ENCODE measurements around the gene PLOD2.
A peak's percentile ranks its signal among the peaks of the same experiment; 100 is the strongest.

The PLOD2 gene

GRCh38 chr3:146033950-146034349 lies 127.0 kb downstream of the PLOD2 start:
- DNase-seq, result no peak

GRCh38 chr3:146026547-146026946 lies 134.4 kb downstream of the PLOD2 start:
- peak; percentile 4 for DNase-seq

DNA sequence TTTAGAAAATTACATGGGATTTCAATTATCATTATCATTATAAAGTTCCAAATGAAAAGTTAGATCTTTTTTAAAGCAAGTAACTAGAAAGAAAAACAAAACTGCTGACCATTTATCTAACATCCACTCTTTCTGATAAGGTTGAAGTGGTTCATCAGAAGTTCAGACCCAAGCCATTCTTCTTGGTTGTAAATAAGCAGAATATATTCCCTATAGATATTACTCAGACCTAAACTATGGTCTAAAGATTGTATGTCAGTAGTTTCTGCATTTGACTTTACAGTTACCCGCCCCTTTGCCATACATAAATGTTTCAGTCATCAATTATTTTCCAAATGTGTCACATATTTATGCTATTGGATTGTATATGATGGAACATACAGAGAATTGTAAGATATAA lies 136.7 kb downstream of the PLOD2 start:
- no peak for DNase-seq

- no peak for DNase-seq
Observed at GRCh38 chr3:146020969-146021368, 140.0 kb downstream of the PLOD2 start.

GRCh38 chr3:146019508-146019907 lies 141.5 kb downstream of the PLOD2 start:
- DNase-seq, result no peak
